Stimulated activated CD4-positive, alpha-beta T cell treated with anti-CD3 and anti-CD28 coated beads, TNF-alpha, amount 100 ng/mL, for 24 hours (primary cell): ENCODE data around the gene MAN2A1.

Experiments used
- DNase-seq, 3 experiments: peaks; one replicate each; pipeline ENCODE4 v3.0.0-alpha.2; 2020; ENCODE audit warnings: low read depth in 3 of 3

Gene MAN2A1

DNA sequence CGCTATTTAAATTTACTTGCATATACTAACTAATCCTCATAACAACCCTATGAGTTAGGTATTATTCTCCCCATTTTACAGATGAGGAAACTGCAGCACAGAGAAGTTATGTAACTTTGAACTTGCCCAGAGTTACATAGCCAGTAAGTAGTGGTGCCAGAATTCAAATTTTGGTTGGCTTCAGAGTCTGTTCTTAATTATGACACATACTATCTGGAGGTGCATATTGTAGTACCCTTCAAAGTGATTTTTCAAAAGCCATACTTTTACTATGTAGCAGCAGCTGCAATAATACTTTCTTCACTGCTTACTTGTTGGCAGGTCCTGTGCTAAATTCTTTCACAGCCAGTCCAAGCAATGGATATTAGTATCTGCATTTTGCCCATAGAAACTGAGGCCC is 16.4 kb downstream of the MAN2A1 start:
- DNase-seq = no peak

DNA sequence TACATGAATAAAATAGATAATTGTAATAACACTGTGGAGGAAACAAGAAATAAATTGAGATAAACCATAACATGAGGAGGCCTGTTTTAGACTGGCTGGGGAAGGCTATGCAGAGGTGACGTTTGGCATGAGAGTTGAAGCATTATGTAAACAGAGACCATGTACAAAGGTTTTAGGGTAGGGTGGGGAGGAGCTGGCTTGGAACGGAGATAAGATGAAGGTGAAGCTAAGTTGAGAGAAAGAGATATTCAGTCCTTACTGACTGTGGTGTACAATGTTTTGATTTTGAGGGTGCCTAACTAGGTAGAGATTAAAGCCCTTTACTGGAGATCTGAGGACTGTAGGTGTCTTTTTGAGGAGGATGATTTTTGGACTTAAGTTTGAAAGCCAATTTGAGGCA is 17.8 kb downstream of the MAN2A1 start:
- DNase-seq = no peak

DNA sequence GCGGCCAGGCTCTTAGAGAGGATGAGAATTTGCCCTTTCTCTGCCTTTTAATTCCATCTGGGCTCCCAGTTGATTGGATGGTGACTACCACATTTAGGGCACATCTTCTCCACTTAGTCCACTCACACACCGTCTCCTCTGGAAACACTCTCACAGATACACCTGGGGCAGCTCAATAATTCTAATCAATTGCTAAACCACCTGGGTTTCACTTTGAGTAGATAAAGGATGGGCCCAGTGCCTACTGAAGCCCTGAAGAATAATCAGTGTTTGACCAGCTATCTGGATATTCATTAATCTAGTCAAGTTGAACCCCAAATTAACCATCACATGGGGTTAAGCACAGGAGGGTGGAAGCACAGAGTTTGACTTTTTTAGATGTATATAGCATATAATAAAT is 19.1 kb downstream of the MAN2A1 start:
- DNase-seq = no peak

DNA sequence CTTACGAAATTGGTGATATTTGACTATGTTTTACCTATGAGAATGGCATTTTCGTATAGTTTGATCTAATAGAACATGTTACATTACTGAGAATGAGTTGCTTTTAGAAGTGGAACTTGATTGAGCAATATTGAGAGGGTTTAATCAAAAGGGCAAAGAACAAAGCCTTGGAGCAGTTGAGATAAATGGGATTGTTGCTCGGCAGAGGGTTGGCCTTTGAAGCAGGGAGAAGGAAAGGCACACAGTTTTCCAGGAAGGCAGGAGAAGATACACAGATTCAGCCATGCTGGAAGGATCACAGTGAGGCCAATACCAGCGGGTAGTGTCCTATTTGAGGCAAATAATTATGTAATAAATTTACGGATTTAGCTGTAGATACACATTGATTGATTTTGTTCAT is 19.5 kb downstream of the MAN2A1 start:
- DNase-seq = no peak

DNA sequence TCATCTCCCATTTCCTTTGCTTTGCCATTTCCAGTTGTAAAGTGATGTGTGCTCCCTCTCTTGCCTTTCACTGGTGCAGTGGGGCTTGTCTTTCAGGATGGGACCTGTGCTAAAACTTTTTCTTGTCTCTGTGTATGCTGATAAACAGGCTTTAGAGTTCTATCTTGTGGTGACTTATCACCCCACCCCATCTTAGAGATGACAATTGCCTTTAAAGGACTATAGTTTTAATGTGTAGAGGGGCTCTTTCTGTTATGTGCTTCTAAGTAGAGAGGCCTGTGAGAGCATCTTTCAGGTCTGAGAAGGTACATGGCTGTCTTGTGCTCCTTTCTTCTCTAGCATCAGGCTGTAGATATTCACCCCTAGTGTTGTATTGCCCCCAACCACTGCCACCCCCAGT is 21.9 kb downstream of the MAN2A1 start:
- DNase-seq = no peak

DNA sequence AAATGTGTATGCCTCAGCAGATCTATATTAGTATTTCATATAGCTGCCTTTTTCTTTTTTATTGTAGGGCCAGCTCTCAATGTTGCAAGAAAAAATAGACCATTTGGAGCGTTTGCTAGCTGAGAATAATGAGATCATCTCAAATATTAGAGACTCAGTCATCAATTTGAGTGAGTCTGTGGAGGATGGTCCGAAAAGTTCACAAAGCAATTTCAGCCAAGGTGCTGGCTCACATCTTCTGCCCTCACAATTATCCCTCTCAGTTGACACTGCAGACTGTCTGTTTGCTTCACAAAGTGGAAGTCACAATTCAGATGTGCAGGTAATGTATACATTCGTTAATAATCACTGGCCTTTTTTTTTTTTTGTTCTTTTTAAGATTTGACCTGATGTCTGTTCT is 23.7 kb downstream of the MAN2A1 start:
- no peak for DNase-seq

DNA sequence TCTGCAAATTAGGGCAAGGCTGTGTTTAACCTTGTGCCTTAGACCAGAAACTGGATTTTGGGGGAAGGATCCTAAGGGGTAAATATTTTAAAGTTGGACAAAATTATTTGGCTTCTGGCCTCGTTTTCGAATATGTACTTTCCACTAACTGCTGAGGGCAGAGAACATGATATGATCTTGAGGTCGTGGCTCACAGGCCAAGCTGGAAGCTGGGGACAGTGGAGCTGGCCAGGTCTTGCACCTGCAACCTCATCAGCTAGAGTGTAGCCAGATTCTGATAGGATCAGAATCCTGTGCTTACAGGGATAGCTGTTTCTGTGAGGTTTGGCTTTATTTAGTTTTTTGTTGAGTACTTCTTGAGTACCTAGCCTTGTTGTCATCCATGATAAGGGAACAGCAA is 24.9 kb downstream of the MAN2A1 start:
- DNase-seq = no peak

DNA sequence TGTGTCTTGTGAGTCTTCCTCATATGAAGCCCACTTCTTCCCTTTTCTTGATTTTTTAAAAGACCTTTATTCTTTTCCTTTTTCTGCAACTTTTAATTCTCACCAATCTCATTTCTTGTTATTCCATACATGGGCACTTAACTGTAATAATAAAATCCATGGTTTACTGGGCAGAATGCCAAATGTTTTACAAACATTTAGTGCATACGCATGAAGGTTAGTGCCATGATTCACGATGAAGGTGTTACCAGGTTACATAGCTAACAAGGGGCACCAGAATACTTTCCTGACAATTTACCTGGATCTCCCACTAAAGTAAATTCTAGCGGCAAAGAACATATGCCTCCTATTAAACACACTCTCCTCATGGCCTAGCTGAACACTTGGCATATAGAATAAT is 28.5 kb downstream of the MAN2A1 start:
- DNase-seq = no peak

DNA sequence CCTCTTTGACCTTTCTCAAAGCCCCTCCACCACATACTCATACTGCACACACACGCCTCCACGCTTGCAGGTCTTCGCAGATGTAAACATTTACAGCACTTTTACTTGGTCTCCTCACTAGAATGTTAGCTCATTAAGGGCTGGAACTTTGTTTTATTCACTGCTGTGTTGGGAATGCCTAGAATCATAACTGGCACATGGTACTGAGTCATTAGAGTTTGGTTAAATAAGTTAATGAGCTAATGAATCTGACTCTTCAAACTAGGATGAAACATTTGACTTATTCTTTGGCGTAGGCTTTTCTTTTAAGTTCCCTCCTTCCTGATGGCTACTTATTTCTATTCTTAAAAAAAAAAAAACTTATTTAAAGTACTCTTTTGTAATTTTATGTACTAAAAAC is 28.9 kb downstream of the MAN2A1 start:
- DNase-seq = no peak

DNA sequence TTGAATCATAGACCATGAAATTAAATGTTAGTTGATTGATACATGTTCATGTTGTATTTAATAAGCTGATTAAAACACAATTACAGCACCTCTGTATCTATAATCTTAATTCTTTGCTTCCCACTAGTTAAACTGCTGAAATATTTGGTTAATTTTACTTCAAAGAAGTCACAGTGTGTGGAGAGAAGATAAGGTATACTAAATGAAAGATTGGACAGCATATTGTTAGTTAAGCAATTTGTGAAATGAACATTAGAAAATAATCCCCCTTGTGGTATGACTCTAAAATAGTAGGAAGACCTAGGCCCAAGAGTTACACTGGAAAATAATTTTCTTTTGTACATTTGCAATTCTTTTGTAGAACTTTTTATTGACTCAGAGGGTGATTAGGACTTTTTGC is 30.3 kb downstream of the MAN2A1 start:
- DNase-seq = no peak

DNA sequence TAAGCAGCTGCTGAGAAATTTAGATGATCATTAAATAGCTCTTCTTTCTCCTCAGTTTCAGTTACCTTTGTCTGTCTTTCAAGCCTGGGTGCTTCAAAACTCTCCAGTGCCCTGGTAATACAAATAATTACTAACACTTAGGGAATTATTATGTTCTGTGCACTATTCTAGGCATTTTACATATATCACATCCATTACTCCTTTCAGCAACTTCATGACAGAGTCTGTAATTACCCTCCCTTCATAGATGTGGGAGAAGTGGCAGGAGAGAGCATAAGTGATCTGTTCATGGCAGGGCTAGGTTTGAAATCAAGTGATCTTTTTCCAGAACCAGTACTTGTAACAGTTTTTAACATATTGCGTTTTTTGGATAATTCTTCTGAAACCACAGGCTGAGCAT is 32.0 kb downstream of the MAN2A1 start:
- no peak for DNase-seq

DNA sequence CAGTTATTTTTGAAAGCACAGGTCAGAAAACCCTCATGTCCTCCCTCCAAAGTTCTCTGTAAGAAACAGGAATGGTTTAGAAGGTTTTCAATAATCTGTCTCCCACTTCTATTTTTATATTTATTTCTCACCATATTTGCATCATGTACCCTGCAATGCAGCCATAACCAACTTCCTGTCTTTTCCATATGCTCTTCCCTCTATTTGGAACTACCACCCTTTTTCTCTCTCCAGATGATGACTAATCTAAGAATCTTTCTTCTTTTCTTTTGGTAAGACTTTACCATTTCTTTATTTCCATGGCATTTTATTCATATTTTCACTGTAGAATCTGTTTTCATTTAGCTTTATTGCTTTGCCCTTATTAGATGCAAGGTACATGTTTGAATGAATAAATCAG is 33.9 kb downstream of the MAN2A1 start:
- no peak for DNase-seq

DNA sequence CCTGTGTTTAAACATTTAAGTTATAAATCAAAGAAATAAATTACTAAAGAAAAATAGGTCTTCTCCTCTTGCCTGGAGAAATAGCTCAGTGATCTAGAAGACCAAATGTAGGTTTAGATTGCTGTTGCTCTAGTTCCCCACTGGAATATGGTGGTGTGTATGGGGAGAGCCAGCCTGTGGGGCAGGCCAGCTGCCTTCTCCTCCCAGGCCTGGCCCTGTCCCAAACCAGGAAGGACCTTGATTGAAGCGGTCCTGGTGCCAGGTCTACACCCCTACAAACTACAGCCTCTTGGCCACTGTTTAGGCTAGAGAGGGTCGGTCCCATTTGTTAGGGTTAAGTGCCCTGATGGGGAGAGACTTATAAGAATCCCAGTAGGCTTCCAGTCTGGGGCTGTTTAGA is 35.4 kb downstream of the MAN2A1 start:
- DNase-seq = no peak

DNA sequence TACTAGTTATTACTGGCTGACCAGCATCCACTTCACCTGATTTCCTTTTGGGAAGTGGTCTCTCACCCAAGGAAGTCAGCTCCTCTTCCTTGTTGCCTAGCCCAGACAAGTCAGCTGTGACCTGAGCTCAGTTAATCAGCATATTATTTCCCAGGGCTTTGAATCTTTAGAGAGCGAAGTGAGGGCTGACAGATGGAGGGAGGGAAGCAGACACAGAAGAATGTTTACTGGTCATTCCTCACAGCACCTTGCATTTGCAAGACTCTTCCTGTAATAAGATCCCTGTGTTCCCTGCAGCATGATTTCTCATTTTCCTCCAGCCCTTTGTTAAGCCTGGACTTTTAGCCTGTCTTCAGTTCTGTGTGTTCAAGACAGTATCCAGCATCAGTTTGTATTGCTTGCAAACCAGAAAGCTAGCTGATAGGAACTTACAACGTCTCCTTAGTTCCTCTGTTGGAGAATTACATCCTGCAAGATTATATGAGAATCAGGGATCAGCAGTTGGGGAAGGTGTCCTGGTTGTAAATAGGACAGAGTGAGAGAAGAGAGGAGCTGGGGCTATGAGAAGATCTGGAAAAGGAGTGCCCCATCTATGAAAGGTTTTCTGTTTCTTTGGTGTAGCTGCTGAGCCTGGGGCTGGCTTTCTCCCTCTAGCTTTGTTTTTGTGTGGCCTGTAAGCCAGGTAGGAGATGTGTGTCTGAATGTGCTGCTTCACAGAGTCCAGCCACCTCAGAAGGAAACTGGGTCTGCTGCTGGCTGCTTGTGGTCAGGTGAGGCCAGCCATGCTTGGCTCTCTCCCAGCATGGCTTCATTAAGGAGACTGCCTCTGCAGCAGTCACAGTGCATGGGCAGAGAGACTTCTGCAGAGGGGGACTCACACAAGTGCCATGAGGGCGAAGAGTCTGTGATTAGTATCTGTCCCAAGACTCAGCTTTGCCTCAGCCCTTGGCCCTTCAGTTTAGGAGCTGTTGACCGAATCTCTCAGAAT is 50.3 kb downstream of the MAN2A1 start:
- DNase-seq = no peak

DNA sequence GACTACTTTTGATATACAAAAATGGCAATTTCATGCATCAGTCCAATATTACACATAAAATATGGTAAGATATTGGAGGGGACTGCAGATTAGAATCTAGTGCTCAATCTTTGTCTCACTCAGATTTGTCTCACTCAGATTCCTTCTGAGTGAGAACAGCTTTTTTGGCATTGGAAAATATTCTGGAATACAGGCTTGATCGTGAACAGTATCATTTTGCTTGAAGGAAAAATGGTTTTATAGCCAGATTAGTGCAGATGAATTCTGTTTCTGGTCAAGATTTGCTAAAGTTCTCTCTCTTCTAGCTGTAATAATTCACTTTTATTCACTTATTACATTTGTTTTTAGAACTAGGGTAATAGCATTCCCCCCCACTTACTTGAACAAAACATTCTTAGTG is 51.2 kb downstream of the MAN2A1 start:
- no peak for DNase-seq

DNA sequence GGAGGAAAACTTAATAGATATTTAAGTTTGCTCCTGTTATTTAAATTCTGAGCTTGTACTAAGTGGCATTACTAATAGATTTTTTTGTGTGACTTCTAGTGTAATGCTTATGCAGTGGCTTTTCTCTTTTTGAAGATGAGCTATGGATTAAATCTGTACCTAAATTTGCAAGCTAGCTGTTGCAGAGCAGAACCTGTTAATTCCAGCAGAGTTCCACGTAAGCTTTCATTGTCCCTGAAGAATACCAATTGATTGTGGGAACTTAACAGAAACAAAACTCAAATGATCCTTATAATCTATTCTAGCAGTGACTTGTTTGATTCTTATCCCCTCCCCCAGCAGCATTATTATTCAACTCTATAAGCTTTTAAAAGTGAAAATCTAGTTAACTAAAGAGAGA is 51.7 kb downstream of the MAN2A1 start:
- no peak for DNase-seq

DNA sequence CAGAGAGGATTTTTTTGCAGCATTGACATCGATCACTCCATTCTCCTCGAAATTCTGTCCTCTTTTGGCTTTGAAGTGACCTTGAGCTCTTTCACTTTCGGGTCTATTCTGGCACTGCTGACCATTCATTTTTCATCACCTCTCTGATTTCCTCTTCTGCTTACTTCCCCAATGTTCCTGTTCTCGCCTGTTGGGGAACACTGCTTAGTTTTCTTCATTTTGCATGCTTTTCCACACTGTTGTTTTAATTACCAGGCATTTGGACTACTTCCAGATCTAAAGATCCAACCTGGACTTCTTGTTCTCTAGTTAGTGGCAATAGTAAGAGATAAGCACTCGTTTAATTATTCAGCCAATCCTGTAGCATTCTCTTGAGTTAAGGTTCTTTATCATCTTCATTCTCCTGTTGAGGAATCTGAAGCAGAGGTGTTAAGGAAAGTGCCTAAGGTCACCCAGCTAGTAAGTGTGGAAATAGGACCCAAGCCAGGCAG is 53.4 kb downstream of the MAN2A1 start:
- DNase-seq = no peak

DNA sequence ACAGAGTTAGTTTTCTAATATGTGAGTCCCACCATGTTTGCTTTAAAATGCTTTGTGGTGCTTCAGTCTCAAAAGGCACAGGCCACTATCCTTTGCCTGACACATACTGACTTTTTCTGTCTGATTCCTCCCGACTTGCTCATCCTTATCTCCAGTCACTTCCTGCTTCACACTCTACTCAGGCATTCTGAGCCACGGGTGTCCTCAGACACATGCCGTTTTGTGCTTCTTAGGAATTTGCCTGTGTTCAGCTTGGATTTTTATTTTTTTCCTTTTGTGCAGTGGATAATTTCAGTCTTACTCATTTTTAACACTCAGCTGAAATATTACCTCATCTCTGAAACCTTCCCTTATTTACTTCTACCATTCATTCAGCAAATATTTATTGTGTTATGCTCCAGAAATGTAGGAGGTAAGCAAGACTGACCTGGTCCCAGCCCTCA is 54.1 kb downstream of the MAN2A1 start:
- no peak for DNase-seq

DNA sequence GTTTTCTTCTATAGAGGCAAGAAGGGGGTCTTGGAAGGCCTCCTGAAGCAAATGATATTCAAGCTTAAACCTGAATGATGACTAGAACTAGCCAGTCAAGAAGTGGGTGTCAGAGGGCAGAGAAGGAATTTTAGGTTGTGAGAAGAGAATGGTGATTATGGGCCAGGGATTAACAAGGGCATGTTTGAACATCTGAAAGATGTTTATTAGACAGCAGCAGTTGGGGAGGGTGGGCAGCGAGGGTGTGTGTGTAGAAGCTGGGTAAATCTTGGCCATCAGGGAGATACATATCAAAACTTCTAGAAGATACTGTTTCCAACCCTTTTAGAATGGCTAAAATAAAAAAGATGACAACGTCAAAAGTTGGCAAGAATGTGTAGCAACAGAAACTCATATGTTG is 54.5 kb downstream of the MAN2A1 start:
- no peak for DNase-seq

DNA sequence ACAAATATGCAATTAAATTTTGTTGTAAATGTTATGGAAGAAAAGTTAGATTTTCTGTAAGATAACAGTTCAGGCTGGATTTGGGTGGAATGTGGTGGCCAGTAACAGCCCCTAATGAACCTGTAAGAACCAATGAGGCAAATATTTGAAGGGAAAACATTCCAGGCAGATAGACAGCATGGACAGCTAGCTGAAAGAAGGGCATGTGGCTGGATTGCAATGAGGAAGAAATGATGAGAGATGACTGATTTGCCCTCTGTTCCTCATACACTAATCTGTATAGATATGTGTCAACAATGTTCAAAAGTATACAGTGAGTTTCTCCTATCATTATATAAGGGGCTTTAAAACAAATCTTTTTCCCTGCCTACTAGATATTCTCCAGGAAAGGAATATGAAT is 58.8 kb downstream of the MAN2A1 start:
- DNase-seq = no peak

DNA sequence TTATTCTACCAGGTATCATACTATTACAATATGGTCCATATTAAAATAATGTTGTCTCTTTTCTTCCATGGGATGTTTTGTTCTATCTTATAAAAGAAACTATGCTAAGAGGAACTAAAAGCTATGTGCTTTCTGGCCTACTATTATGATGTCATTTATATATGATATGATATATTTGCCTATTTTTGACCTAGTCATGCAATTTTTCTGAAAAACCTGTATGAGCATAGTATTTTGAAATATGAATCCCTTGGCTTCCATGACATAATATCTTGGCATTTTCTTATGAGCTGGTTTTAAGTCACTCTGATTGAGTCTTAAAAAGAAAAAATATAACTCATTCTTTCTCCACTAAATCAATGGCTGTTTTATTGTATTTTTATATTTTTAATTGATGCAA is 60.7 kb downstream of the MAN2A1 start:
- DNase-seq = no peak

DNA sequence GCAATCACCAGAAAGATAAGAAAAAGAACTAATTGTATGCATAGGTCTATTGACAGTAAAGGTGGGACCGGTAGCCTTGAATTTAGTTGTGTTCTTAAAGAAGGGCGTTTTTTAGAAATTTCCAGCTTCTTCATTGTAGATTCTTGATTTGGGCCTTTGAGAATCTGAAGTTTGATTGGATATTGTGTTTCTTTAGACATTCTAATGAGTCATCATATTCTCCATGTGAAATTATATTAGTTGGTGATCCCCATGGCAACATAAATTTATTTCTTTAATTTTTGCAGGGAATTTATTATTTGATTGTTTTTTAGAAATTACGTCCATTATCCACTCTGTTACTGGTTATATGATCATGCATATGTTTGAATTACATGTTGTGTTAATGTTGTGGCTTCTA is 63.6 kb downstream of the MAN2A1 start:
- DNase-seq = no peak

DNA sequence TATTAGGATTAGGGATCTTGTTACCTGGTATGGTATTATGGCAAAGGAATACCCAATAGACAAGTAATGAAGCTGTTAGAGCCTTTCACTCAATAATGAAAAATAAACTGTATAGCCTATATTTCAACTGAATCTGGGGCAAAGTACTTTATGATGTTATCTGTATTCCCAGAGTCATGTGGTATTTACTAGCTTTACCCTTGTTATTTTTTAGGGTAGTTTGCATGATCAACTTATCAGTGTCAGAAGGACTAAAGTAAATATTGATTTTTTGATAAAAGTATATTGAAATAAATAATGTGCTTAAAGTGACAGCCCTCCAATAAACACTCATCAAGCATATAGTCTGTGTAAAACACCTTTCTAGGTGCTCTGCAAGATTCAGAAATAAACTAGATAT is 64.6 kb downstream of the MAN2A1 start:
- DNase-seq = no peak

DNA sequence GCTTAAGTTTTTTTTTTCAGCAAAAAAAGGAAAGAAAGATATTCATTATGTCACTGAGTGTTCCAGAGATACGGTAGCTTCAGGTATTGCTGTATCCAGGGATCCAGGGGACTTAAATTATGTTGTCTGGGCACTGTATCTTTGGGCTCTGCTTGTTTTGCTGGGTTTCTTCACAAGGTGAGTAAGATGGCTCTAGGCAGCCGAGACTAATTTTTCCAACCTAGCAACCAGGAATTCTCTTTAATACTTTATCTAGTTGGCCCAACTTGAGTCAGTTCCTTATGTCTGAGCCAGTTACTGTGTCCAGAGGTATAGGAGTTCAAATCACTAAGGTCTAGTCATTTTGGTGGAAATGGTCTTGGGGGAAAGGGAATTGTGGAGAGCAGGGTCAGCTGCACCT is 66.0 kb downstream of the MAN2A1 start:
- no peak for DNase-seq
